GM21529 (cell line): ENCODE data around the gene TOLLIP.
"Not testable (repeated sequence)": the region's sequence is repeated elsewhere in the genome, so short reads cannot be mapped to it uniquely, and the experiment has no call there.

Experiments used
- ATAC-seq: cut with Tn5 transposase; IDR thresholded peaks from one replicate; pipeline ENCODE4 v1.9.1; 2021; ENCODE audit not compliant: unreplicated experiment

Gene TOLLIP

GRCh38 chr11:1266976-1267375 lies 42.5 kb downstream of the TOLLIP start:
- not testable (repeated sequence) for ATAC-seq

GRCh38 chr11:1265480-1265879 lies 44.0 kb downstream of the TOLLIP start:
- ATAC-seq = not testable (repeated sequence)

GRCh38 chr11:1264444-1264843 lies 45.0 kb downstream of the TOLLIP start:
- ATAC-seq = not testable (repeated sequence)

DNA sequence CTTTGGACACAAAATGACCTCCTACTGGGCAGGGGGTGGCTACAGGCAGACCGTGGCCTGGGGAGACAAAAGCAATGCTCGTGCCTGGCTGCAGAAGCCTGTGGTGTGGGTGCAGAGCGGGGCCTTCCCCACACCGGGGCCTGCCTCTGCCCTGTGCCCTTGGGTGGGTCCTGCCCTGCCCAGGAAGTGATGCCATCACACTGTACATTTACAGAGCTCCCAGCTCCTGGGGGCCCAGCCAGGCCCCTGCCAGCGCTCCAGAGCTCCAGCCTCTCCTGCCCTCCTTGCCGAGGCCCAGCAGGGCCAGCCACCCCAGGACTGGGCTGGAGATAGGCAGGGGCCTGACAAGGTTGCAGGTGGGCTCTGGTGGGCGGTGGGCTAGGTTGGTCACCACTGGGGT lies 46.4 kb downstream of the TOLLIP start:
- ATAC-seq = no peak

DNA sequence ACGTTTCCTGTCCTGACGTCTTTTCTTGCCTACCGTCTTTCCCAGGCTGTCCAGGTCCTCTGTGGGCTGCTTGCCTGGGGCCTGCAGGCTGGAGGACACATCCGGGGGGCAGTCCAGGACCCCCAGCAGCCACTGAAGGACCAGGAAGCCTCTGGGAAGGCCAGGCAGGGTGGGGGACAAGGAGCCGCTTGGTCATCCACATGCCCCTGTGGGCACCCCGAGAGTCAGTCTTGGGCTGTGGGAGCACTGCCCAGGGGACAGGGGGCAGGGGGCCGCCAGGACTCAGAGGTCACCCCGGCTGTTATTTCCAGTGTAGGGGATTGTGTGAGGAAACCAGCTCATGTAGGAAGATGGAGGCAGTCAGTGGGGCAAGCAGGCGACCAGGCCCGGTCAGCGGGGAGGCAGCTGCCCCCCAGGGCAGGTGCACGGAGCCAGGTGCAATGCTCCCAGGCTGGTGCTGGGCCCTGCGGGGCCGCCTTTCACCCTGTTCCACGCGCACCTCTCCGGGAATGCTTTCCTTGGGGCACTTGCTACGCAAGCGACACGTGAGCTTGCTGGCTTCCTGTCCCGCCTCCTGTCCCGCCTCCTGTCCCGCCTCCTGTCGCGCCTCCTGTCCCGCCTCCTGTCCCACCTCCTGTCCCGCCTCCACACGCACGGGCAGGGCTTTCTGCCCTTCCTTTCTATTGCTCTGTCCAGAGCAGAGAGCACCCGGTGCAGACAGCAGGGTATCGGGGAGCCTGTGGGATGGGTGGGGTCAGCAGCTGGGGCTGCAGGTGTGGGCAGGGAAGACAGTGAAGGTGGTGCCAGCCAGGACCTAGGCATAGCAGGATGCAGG lies 47.0 kb downstream of the TOLLIP start:
- peak; percentile 96 for ATAC-seq

GRCh38 chr11:1261241-1262071 lies 48.0 kb downstream of the TOLLIP start:
- no peak for ATAC-seq

- no peak for ATAC-seq
Measured at GRCh38 chr11:1260620-1261019, 48.8 kb downstream of the TOLLIP start.

DNA sequence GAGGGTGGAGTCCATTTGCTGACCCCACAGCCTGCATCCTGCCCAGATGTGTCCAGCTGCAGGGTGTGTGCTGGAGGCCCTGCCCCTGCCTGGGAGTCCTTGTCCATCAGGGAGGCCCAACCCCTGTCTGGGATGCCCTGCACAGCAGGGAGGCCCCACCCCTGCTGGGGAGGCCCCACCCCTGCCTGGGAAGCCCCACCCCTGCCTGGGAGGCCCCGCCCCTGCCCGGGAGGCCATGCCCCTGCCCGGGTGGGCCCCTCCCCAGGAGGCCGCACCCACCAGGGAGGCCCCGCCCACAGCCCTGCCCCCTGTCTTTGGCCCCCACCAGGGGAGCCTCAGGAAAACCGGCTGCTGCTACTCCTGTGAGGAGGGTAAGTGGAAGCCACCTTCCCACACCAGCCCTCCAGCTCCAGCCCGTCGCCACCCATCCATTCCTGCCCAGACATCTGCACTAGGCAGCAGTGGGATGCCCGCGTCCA lies 49.4 kb downstream of the TOLLIP start:
- no peak for ATAC-seq

DNA sequence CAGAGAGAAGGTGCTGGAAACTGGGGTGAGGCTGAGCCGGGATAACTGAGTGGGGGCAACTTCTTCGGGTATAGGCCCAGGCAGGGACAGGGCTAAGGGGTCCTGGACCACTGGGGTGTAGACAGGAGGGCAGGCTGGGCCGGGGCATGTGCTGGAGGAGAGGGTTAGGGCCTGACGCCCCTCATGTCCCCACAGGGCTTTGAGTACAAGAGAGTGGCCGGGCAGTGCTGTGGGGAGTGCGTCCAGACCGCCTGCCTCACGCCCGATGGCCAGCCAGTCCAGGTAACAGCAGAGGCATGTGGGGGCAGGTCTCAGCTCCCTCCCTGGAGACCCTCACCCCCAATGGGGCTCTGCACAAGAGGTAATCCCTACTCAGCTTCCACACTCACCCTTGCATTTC lies 49.9 kb downstream of the TOLLIP start:
- ATAC-seq = no peak

GRCh38 chr11:1259076-1259461 lies 50.4 kb downstream of the TOLLIP start:
- no peak for ATAC-seq

- no peak for ATAC-seq
Measured at GRCh38 chr11:1258401-1259075, 50.9 kb downstream of the TOLLIP start.

DNA sequence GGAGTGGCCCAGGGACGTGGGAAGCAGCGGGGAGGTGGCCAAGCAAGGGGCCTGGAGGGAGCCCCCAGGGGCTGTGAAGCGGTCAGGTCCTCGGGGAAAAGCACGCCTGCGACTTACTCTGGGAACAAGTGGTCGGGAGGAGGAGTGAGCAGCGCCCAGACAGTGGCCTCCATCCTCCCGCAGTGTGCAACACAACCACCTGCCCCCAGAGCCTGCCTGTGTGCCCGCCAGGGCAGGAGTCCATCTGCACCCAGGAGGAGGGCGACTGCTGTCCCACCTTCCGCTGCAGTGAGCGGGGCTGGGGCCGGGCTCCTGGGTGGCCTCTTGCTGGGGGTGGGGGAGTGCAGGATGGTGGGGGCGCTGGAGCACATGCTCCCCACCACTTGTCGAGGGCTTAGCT lies 51.5 kb downstream of the TOLLIP start:
- no peak for ATAC-seq

DNA sequence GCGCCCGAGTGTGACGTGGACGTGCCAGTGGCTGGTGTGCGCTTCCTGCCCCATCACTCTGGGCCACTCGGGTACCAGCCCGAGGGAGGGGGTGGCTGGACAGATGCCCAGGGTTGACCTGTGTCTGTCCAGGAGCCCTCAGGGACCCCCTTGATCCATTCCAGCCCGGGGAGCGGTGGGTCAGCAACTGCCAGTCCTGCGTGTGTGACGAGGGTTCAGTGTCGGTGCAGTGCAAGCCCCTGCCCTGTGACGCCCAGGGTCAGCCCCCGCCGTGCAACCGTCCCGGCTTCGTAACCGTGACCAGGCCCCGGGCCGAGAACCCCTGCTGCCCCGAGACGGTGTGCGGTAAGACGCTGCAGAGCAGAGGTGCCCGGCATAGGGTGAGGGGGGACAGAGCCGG lies 52.1 kb downstream of the TOLLIP start:
- no peak for ATAC-seq

DNA sequence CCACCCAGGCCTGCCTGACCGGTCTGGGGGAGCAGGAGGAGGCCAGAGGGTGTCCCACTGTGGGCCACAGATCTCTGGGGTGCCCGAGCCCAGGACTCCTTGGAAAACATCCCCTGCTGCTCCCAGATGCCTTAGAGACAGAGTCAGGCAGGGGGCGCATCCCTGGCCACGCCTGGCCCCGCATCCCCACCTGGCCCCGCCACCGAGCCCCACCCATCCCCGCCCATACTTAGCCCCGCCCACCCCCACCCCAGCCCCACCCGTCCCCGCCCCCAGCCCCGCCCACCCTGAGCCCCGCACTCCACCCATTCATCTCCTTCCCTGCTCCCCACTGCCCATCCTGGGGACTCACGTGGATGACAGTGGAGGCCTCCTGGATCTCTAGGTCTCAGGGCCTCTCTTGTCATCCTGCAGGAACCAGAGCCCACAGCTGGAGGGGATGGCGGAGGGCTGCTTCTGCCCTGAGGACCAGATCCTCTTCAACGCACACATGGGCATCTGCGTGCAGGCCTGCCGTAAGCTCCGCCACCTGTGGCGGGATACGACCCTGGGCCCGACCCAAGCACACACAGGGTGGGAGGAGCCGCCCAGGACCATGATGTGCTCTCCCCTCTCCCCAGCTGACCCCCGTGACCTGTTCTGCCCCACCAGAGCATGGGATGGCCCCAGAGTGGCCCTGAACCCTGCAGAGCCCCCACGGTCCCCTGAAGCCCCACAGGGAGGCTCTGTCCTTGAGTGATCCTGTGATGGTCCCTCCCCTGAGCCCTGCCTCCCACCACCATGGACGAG lies 53.0 kb downstream of the TOLLIP start:
- ATAC-seq = no peak

- ATAC-seq = no peak
Measured at GRCh38 chr11:1255151-1255550, 54.3 kb downstream of the TOLLIP start.

DNA sequence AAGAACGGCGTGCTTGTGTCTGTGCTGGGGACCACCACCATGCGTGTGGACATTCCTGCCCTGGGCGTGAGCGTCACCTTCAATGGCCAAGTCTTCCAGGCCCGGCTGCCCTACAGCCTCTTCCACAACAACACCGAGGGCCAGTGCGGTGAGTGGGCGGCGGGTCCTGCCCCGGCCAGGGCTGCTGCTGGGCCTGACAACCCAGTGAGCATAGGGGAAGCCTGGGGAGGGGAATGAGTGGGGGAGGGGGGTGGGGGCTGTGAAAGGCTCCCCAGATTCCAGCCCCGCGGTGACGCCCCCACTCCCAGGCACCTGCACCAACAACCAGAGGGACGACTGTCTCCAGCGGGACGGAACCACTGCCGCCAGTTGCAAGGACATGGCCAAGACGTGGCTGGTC lies 54.7 kb downstream of the TOLLIP start:
- ATAC-seq = no peak

DNA sequence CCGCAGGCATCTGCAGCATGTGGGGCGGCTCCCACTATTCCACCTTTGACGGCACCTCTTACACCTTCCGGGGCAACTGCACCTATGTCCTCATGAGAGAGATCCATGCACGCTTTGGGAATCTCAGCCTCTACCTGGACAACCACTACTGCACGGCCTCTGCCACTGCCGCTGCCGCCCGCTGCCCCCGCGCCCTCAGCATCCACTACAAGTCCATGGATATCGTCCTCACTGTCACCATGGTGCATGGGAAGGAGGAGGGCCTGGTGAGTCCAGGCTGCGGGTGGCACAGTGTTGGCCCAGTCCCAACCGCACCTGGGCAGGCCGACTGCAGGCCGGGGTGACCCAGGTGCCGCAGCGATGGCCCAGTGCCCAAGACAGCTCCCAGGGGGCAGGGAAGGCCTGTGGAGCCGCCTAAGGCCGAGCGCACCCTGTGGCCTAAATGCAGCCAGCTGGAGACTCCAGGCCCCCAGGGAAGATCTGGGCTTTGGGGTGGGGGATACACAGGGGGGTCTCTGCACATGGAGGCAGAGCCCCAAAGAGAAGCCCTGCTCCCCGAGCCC lies 55.3 kb downstream of the TOLLIP start:
- no peak for ATAC-seq

DNA sequence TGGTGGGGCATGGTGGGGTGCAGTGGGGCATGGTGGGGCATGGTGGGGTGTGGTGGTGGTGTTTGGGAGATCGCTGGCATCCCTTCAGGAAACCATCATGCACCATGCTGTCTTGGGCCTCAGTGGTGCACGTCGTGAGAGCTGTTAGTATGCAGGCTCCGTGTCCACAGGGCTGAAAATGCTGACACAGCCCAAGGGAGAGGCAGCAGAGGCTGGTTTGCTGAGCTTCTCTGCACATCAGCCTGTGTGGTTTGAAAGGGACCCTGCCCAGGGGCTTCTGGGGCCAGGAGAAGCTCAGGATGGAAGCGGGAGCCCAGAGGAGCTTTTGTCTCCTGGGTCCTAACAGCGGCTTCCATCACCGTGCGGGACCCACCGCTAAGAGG lies 56.3 kb downstream of the TOLLIP start:
- no peak for ATAC-seq

DNA sequence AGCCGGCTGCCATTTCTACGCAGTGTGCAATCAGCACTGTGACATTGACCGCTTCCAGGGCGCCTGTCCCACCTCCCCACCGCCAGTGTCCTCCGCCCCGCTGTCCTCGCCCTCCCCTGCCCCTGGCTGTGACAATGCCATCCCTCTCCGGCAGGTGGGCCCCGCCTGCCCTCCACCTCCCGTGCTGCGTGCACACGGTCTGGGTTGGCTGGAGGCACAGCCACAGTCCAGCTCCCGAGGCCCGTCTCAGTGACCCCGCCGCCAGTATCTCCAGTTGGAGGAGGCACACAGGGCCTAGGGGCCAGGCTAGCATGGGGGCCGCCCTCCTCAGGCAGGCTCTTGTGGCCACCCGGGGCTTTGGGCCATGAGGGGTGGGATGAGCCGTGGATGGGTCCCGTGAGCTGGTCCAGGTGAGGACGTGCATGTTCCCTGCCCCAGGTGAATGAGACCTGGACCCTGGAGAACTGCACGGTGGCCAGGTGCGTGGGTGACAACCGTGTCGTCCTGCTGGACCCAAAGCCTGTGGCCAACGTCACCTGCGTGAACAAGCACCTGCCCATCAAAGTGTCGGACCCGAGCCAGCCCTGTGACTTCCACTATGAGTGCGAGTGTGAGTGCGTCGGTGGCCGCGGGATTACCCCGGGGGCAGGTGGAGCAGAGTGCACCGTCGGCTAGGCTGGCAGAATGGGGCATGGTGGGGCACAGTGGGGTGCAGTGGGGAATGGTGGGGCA lies 56.9 kb downstream of the TOLLIP start:
- no peak for ATAC-seq
